DMS153 treated with DMSO at 0.1 percent for 48 hours (cell line): ENCODE data around the gene CIAO3.
"Not testable (repeated sequence)": the region's sequence is repeated elsewhere in the genome, so short reads cannot be mapped to it uniquely, and the experiment has no call there.

Experiments used
- DNase-seq: peaks from one replicate; lab custom pipeline; 2025; ENCODE audit not compliant: unreplicated experiment; lab: John Stamatoyannopoulos, UW

Gene CIAO3

DNA sequence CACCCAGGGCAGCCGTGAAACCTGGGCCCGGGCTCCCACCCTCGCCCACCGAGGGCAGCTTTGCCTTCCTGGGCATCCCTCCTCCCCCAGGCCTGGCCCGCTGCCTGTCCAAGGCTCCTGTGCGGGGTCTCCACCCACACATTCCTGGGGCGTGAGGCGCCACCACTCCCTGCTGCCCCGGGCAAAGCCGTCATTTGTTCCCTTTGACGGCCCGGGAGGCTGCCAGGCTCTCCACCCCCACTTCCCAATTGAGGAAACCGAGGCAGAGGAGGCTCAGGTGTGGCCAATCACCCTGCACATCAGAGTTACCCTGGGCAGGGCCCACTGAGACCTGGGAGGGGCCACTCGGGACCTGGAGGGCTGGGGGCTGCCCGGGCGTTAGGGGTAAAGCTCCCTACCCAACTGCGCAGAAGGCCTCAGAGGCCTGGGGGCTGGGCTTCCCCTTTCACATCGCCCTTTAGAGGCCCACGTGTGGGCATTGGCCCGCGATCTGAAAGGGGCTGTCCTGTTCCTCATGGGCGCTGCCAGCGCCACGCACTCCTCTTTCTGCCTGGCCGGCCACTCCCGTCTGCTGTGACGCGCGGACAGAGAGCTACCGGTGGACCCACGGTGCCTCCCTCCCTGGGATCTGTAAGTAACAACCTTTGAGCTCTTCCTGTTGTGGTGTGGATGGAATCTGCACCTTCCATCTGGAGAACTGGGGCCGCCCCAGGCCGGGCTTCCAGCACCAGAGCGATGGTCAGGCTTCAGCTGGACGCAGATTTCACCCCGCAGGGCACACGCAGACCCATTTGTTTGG, 19.9 kb upstream of the CIAO3 start, which contains the start of gene MSLN:
Gene MSLN (plus strand): TSS at position 190 of the 799 bp plus-strand sequence. CDS start 1,947 bp downstream, outside the sequence.
- no peak for DNase-seq

DNA sequence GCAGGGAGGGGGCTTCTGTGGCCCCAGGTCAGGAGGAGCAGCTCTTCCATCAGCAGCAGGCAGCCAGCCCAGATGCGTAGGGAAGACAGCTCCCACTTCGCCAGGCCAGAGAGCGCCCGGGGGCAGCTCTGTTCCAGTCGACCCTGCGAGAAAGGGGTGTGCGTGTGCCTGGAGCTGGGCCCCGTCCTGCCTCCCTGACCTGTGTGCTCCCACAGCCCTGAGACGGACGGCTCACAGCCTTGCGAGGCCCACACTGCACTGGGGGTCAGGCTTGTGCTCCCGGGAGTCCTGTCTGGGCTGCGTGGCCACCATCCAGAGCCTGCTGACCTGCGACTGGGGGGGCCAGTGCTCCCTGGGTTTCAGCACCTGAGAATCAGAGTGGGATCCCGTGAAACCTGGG, 19.3 kb upstream of the CIAO3 start:
- no peak for DNase-seq

DNA sequence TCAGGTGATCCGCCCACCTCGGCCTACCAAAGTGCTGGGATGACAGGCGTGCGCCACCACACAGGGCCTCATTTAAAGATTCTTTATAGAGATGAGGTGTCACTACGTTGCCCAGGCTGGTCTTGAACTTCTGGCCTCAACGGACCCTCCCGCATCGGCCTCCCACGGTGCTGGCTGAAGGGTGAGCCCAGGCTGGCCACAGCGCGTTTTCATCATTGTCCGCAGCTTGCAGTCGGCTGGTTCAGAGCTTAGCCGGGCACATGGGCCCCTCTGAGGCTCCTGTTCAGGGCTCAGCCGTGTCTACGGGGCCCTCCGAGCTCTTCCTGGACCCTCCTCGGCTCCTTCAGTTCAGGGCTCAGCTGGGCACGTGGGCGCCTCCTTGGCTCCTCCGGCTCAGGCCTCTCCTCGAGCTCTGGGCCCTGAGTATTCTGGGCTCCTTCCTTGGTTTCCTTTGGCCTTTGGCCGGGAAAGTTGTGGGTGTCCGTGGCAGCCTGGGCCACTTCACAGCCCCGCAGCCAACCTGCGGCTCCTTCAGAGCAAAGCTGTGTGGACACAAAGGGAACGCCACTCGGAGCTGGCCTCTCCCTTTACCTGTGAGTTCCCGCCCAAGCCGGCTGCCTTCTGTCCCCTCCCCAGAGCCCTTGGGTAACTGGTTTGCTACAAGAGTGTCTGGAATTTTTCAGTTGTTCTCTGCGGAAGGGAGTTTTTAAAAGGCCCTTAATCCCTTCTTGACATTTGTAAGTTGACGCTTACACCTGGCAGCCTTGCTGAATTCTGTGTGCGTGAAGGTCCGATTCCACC, 18.5 kb upstream of the CIAO3 start:
- peak; percentile 8 for DNase-seq

GRCh38 chr16:756428-756827, 15.6 kb upstream of the CIAO3 start:
- DNase-seq = no peak

GRCh38 chr16:754656-755055, 13.9 kb upstream of the CIAO3 start:
- no peak for DNase-seq

DNA sequence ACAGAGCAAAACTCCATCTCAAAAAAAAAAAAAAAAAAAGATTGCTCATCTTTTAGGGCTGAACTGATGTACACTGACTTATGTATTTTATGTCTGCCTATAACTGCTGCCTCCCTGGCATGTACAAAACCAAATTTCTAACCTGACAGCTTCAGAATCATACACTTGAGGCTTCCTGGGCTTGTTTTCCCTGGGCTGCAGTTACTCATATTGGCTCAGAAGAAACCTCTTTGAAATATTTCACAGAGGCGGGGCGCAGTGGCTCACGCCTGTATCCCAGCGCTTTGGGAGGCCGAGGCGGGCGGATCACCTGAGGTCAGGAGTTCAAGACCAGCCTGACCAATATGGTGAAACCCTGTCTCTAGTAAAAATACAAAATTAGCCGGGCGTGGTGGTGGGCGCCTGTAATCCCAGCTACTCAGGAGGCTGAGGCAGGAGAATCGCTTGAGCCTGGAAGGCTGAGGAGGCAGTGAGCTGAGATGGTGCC, 13.4 kb upstream of the CIAO3 start:
- DNase-seq = not testable (repeated sequence)

- DNase-seq = no peak
Observed at GRCh38 chr16:752007-752312, 11.2 kb upstream of the CIAO3 start.

- DNase-seq = no peak
Observed at GRCh38 chr16:751152-752006, 10.6 kb upstream of the CIAO3 start.

GRCh38 chr16:750485-750884, 9.7 kb upstream of the CIAO3 start:
- no peak for DNase-seq

- no peak for DNase-seq
Observed at GRCh38 chr16:749010-749409, 8.2 kb upstream of the CIAO3 start.

DNA sequence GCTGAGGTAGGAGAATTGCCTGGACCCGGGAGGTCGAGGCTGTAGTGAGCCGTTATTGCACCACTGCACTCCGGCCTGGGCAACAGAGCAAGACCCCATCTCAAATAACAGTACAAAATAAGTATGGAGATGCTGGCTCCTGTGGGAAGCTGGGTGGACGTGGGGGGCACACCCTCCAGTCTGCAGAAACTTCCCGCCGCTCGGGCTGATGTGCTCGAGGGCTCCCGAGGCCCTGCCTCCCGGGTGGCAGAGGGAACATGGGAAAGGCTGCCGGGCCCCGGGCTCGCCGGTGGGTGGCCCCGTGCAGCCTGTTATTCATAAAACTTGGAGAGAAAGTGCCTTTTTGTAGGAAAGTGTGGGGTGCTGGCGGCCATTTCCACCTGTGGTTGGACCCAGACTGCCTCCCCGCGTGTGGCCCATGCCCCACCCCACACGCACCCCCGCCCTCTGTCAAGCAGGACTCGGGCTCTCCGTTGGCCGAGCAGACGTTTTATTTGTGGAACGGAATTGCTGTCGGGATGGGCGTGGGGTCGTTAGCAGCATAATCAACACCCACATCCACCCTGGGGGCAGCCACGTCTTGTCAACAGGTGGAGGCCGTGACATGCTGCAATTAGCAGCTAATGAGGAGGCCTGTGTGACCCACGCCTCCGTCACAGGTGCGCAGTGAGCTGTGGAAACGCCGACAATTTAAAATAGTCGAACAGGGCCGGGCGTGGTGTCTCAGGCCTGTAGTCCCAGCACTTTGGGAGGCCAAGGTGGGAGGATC, 7.4 kb upstream of the CIAO3 start:
- no peak for DNase-seq

DNA sequence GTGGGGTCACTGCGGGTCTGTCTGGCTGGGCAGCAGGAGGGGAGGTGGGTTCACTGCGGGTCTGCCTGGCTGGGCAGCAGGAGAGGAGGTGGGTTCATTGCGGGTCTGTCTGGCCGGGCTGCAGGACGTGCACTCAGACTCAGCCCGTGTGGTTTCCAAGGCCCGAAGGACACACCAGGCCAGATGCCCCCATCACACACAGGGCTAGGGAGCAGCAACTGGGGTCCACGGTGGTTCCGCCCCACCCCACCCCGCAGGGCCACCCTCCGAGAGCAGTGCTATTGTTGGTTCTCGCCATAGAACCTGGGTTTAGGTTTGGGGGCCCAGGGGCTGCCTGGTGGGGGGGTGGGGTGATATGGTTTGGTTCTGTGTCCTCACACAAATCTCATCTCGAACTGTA, 5.8 kb upstream of the CIAO3 start:
- no peak for DNase-seq

GRCh38 chr16:745739-746138, 4.9 kb upstream of the CIAO3 start:
- no peak for DNase-seq

DNA sequence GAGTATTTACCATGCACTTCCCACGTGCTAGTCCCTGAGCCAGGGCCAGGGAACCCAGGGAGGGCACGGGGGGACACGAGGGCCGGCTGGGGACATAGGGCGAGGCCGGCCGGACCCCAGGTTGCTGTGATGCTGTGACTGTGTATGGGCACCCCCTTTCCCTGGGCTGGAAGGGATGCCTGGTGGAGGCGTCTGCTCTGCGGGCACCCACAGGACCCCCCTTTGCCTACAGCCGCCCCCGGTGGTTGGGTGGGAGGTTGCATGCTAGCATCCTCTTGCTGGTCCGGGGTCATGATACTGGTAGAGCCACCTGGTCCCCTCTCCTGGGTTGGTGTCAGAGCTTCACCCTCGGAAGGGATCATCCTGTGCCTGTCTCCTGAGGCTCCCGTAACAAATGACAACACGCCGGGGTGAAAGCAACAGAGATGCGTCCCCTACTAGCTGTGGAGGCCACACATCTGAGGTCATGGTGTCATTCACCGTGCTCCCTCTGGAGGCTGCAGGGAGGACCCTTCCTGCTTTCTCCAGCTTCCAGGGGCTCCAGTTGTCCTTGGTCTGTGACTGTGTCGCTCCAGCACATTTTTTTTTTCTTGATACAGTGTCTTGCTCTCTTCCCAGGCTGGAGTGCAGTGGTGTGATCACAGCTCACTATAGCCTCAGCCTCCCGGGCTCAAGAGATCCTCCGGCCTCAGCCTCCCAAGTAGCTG, 3.1 kb upstream of the CIAO3 start:
- DNase-seq = no peak

DNA sequence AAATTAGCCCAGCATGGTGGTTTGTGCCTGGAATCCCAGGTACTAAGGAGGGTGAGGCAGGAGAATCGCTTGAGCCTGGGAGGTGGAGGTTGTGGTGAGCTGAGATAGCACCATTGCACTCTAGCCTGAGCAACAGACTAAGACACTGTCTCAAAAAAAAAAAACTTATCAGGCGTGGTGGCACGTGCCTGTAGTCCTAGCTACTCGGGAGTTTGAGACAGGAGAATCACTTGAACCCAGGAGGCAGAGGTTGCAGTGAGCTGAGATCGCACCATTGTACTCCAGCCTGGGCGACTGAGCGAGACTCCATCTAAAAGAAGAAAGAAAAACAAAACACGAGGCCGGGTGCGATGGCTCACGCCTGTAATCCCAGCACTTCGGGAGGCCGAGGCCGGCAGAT, 2.1 kb upstream of the CIAO3 start:
- DNase-seq = not testable (repeated sequence)

- DNase-seq = no peak
Observed at GRCh38 chr16:741986-742629, 1.3 kb upstream of the CIAO3 start.

DNA sequence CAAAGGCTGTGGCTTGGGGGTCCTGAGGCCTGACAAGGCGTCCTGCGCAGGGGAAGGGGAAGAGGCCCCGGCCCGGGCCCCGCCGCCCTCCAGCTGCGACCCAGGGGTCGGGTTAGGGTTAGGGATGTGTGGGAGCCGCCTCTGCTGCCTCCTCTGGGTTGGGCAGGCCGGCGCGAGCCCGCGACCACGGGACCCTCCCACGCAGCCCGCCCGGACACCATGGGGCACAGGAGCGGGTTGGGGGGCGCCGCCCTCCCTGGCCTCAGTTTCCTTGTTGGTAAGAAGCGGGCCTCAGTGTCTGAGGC, 386 bp downstream of the CIAO3 start:
- DNase-seq = no peak

GRCh38 chr16:739560-740458, 988 bp downstream of the CIAO3 start:
- DNase-seq = no peak
